Prostate gland (tissue), 2 donors: ENCODE measurements around the gene CLK3.

Experiments used
- CTCF ChIP-seq, 4 experiments: fragments of 200-600 bp in 2 of 4; fragments of 450-650 bp in 2 of 4; sonication (generic) in 2 of 4; IDR thresholded peaks; 1 replicate in 3 of 4; 2 replicates in 1 of 4; pipeline ENCODE4 v1.5.1; 2016 to 2019; ENCODE audit warnings: antibody characterized with exemption in 4 of 4, mild to moderate bottlenecking in 2 of 4, moderate library complexity in 2 of 4
- POLR2A ChIP-seq: fragments of 450-650 bp; IDR thresholded peaks from one replicate; pipeline ENCODE4 v1.6.1; 2016; ENCODE audit warnings: antibody characterized with exemption, mild to moderate bottlenecking
- POLR2AphosphoS5 ChIP-seq: sonication (generic); formaldehyde crosslinking; IDR thresholded peaks from one replicate; pipeline ENCODE4 v1.6.1; 2017; ENCODE audit warnings: antibody characterized with exemption

- TF ChIP-seq CTCF (IDR thresholded peaks at IDR 0.05) (no peak), POLR2AphosphoS5 (no peak), POLR2A (no peak)
These were observed 10.1 kb downstream of the CLK3 start for GRCh38 chr15:74625693-74626092.
